HG02970 (cell line): Measurements from ENCODE around the gene LDHB.
"Not testable (repeated sequence)": the region's sequence is repeated elsewhere in the genome, so short reads cannot be mapped to it uniquely, and the experiment has no call there.

Source experiments
- ATAC-seq: cut with Tn5 transposase; IDR thresholded peaks from one replicate; pipeline ENCODE4 v1.9.1; 2021; ENCODE audit warnings: mild to moderate bottlenecking, moderate library complexity, moderate number of reproducible peaks; ENCODE audit not compliant: unreplicated experiment, low FRiP score

LDHB gene

DNA sequence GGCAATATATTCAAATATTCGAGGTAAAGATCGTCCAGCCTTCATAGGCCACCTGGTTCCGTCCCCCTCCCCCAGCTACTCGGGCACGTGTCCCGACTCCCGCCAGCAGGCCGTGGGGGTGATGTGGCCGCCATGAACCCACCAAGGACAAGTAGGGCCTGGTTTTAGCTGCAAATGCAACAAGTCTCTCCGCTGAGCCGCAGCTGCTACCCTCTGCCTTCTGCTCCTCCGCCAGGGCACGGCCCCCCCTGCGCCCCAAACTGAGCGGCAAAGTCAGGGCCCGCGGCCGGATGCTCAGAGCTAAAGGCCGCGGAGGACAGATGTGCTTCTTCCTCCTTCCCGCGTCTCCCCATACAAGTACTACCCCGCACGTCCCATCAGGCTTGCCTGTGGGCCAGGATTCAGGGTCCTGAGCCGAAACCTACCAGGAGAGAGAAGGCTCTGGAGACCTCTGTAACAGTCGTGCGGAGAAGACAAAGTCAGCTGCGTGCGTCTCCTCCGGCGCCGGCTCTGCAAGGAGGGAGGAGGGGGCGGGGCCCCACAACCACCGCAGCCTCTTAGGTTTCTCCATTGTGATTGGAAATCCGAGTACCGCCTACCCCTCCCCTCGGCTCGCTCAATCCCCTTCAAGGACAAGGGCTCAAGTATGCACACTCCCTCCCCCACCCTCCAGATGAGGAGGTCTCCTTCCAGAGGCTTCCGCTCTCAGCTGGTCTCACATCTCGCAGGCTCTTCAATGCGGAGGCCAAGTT, at the start of gene LDHB:
Gene LDHB (minus strand): TSS at position 517 of the 752 bp plus-strand sequence. CDS start 3,171 bp downstream, outside the sequence.
- peak; percentile 98 for ATAC-seq

DNA sequence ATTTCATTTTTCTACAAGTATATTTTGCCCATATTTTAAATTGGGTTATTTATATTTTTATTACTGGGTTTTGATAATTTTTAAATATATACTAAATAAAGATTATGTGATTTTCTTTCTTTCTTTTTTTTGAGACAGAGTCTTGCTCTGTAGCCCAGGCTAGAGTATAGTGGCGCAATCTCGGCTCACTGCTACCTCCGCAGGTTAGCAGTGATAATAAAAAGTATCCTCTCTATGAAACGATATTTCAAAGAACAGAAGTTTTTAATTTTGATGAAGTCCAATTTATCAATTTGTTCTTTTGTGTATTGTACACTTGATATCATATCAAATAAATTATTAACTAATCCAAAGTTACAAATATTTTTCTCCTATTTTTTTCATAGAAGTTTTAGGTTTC, 47.2 kb upstream of the LDHB start:
- no peak for ATAC-seq

DNA sequence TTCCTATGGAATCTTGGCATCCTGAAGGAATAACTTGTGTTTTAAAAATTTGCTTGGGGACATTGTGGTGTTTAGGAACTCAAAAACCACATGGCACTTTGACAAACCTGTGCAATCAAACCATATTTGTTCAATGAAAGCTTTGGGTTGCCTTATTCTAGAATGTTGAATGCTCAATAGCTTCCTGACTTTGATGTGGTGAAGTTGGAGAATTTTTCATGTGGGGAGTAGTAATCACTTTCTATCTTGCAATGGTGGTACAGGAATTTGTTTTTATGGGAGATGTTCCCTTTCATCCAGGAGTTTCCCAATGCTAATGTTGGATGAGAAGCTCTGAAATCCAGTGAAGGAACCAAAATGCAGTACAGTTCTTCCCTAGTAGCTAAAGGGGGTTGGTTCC, 42.2 kb upstream of the LDHB start:
- no peak for ATAC-seq

DNA sequence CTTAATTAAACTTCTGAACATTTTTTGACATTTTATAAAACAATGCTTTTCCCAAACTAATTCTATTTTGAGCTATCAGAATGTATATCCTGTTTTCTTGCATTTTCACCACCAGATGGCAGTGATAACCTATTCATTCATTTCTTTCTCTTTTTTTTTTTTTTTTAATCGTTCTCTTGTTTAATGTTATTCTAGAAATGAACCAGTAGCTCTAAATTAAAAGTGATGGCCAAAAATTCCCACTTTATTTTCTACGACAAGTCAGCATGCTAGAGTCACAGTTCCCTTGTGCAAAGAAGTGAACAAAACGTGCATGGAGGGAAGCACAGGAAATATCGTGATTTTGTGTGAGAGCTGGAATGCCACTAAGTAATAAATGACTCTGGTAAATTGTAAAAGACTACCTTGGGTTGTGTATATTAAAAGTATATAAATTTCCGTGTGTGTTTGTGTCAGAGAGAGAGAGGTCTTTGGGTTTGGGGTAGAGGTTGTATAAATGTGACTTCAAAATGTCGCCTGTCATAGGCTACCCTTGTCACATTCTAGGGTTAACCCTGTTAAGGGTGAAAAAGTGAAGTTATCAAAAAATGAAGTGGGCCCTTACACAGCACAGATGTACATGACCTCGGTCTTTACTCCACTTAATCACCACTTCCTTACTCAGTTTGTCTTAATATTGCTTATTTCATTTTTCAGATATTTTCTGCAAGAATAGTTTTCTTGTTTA, 40.4 kb upstream of the LDHB start:
- no peak for ATAC-seq

DNA sequence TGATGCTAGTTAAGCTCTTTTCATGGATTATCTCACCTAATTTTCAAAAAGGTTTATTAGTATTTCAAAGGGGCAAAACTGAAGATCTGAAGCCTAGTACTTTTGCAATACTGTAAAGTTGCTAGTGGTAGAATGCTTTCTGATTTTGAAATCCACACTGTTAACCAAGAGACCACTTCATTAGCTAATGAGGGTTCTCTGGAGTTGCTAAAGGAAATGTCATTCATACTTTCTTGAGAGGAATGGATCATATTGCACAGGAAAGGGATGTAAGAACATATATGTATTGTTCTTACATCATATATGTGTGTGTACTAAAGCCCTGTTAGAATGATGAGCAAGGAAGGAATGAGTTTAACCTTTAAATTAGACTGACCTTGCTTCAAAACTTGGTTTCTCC, 39.0 kb upstream of the LDHB start:
- ATAC-seq = no peak

DNA sequence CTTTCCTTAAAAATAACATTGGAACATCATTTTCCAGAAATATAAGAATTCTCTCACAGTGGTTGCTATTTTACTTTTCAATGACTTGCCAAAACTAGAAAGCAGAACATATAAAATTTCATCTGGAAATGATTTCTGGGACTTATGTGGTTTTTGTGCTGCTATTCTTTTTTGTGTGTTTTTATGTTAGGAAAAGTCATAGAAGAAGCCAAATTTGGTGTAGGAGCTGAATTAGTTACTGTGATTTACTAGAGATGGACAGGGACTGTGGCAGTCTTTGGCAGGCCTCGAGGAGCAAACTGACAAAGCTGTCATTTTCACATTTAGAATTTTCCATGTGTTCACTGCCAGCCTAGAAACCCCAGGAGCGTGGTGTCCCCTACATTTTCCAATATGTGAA, 38.3 kb upstream of the LDHB start:
- ATAC-seq = no peak

DNA sequence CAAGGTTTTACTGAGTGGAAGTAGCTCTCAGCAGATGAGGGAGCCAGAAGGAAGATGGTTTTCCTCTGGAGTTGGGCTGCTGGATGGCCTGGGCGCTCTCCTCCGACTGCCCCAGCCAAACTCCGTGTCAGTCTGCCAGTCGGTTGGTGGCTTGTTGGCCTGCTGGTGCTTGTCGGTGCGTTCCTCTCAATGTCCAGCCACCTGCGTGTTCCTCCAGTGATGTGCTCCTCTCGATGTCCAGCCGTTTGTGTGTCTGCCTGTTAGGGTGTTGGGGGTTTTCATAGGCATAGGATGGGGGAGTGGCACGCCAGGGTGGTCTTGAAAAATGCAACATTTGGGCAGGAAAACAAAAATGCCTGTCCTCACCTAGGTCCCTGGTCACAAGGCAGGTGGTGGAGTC, 37.0 kb upstream of the LDHB start:
- ATAC-seq = no peak

DNA sequence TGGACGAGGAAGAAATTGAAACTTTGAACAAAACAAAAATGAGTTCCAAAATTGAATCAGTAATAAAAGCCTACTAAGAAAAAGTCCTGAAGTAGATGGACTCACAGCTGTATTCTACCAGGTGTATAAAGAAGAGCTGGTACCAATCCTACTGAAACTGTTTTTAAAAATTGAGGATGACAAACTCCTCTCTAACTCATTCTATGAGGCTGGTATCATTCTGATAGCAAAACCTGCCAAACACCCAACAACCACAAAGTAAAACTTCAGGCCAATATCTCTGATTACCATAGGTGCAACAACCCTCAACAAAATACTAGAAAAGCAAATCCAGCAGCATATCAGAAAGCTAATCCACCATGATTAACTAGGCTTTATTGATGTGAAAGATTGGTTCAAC, 33.9 kb upstream of the LDHB start:
- ATAC-seq = no peak

DNA sequence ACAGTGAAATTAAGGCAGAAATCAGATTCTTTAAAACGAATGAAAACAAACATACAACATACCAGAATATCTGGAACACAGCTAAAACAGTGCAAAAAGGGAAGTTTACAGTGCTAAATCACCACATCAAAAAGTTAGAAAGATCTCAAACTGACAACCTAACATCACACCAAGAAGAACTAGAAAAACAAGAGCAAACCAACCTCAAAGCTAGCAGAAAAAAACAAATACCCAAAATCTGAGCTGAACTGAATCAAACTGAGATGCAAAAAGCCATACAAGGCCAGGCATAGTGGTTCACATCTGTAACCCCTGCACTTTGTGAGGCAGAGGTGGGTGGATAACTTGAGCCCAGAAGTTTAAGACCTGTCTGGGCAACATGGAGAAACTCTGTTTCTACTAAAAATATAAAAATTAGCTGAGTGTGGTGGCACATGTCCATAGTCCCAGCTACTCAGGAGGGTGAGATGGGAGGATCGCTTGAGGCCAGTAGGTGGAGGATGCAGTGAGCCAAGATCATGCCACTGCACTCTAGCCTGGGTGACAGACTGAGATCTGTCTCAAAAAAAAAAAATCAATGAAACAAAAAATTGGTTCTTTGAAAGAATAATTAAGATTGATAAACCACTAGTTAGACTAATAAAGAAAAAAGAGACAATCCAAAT, 33.2 kb upstream of the LDHB start:
- ATAC-seq = no peak

DNA sequence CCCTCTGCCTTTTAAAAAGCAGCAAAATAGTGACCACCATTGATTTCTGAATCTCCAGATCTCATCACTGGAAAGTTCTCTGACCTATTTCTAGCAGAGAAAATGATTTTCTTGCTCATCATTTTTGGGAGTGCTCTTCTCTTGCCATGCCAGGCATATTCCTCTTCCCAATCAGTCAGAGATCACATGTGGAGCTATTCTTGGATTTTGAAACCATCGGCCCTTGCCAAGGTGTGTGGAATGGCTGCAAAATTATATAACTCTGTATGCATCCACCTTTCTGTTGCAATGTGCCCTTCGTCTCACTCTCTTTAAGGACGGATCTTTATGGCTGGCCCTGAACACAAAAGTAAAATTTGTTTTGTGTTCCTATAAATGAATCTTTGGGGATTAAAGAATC, 25.5 kb upstream of the LDHB start:
- no peak for ATAC-seq

DNA sequence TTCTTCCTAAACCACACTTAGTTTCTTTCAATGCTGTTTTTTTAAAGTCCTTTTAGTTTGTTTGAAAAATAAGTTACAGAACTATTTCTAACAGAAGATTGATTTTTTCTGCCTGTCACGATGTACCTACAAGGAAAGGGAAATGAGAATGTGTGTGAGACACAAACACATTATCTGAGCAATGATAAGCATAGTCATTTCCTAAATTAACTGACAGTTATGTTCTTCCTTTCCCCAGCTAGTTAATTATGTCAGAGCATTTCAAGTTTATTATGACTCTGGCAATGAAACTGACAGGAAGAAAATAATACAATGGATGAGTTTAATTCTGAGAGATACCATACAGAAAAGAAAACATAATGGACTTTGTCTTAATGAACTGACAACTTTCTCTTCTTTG, 21.3 kb upstream of the LDHB start:
- no peak for ATAC-seq

DNA sequence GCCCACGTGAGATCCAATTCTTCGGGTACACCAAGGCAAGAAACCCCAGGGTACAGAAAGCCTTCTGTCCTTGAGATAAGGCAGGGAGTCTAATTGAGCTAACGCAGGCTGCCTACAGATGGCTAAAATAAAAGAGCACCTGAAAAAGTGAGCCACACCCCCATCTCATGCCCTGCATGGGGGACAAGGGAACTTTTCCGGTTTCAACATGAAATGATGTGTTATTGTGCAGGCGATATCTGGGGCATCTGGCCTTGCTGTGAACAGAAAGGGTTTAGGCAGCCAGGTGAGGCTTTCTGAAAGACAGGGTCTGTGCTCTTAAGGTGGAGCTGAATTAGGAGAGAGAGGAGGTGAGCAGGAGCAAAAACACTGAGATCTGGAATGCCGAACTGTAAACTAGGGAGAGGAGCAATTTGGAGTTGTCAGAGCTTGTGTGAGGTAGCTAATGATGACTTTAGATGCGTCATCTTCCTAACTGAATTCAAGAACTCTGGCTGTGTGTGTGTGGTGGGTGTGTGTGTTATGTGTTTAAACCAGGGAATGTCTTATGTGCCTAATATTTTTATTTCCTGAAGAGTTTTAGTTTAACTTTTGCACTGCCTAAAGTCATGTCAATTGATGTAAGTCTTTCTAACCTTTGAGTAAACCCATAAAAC, 20.1 kb upstream of the LDHB start:
- no peak for ATAC-seq

DNA sequence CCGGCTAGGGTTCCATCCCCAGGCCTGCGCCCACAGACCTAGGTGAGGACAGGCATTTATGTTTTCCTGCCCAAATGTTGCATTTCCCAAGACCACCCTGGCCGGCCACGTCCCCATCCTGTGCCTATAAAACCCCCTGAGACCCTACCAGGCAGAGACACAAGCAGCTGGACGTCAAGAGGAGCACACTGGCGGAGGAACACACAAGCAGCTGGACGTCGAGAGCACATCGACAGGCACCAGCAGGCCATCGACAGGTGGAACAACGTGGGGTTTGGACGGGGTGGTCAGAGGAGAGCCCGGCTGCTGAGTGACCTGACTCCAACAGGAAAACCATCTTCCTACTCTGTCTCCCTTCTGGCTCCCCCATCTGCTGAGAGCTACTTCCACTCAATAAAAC, 19.6 kb upstream of the LDHB start:
- no peak for ATAC-seq

DNA sequence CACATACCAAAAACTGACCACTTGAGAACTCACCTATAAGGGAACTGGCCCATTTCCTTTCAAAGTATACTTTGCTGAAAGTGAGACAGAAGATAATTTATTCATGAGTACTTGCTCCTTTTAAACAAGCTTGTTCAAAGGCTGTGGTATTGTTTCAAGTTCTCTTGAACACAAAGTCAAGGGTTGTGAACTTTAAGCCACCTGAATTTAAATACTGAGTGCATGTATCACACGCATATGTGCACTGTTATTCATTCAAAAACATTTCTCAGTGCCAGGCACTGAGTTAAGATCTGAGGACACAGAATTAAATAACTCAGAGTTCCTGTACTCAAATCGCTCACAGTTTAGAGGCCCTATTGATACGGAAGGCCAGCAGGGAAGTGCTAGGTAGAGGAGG, 19.1 kb upstream of the LDHB start:
- ATAC-seq = no peak

DNA sequence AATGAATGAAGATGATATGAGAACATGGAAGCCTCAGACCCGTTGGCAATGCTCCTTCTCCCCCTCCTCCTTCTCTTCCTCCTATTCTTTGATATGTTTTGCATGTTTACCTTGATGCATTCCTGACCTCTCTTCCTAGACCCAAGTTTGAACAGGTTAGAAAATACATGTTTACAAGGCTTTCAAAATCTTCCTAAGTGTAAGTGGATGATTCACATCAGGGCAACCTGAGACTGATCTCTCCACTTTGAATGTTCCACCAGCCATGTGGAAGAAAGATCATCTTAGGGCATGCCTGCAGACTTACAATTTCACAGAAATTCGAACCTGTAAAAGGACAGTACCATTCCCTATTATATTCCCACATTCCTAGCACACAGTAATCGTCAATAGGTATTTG, 18.0 kb upstream of the LDHB start:
- ATAC-seq = no peak

DNA sequence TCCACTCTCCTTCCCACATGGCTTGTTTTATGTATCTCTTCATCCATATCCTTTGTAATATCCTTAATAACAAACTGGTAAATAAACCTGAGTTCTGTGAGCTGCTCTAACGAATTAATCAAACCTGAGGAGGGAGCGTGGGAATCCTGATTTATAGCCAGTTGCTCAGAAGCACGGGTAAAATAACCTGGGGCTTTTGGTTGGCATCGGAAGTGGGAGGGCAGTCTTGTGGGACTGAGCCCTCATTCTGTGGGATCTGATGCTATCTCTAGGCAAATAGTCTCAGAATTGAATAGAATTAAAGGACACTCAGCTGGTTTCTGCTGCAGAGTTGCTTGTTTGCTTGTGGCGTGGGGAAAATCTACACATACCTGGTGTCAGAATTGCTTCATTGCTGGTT, 17.5 kb upstream of the LDHB start:
- no peak for ATAC-seq

DNA sequence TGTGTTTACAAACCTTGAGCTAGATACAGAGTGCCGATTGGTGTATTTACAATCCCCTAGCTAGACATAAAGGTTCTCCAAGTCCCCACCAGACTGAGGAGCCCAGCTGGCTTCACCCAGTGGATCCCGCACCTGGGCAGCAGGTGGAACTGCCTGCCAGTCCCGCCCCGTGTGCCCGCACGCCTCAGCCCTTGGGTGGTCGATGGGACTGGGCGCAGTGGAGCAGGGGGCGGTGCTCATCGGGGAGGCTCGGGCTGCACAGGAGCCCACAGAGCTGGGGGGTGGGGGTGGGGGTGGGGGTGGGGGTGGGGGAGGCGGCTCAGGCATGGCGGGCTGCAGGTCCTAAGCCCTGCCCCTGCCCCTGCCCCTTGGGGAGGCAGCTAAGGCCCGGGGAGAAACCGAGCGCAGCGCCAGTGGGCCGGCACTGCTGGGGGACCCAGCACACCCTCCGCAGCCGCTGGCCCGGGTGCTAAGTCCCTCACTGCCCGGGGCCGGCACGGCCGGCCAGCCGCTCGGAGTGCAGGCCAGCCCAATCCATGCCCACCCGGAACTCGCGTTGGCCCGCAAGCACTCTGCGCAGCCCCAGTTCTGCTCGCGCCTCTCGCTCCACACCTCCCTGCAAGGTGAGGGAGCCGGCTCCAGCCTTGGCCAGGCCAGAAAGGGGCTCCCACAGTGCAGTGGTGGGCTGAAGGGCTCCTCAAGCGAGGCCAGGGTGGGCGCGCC, 16.3 kb upstream of the LDHB start:
- ATAC-seq = not testable (repeated sequence)

DNA sequence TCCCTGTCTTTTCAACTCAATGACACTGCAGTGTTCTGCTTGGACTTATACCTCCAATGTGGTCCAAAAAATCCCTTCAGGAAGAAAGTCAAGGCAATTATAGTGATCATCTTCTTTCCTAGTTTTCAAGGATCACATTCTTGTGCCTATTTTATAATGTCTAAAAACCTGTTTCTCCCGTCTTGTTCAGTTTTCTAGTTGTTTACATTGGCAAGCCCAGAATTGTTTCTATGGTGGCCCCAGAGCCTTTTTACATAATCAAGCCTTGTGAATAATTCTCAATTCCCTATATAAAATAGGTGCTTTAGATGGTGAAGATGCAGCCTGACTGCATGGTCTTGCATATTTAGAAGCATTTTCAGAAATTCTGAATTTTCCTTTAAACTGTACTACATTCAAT, 14.5 kb upstream of the LDHB start:
- ATAC-seq = no peak

DNA sequence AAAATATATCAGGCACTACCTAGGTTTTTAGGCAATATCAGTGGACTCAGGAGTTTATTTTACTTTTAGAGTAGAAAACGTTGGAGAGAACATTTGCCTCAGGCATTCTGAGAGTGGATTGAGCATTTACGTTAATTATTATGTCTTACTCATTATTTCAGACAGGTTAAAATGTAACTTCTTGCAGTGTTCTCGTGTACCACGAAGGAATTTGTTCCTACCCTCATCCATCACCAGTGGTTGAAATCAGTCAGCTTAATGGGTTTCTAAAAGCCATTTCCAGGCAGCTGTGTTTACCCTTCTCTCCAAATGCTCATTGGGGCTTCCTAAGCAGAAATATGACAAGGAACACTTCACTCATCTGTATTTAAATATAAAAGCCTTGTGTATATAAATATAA, 9.1 kb upstream of the LDHB start:
- no peak for ATAC-seq

DNA sequence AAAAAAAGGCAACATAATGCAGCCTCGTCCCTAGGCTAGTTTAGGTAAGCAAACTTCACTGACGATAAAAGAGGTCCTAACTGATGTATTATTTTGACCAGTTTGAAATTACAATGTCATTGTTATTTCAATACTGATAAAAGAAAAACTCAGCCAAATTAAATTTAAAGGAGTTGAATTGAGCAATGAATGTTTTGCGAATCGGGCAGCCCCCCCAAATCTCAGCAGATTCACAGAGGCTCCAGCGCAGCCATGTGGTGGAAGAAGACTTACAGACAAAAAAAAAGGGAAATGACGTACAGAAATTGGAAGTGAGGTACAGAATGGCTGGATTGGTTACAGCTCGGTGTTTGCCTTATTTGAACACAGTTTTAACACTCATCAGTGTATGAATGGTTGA, 8.2 kb upstream of the LDHB start:
- no peak for ATAC-seq
